ENCODE measurements around the gene RAB7A. TPM values are rescaled to one million over a fixed set of nuclear protein-coding genes. Genes with fewer than 3 reads are reported as not detected.
A peak's percentile ranks its signal among the peaks of the same experiment; 100 is the strongest.

RAB7A gene
- total RNA-seq, 1 donor from 2014 or later = 216 TPM

DNA sequence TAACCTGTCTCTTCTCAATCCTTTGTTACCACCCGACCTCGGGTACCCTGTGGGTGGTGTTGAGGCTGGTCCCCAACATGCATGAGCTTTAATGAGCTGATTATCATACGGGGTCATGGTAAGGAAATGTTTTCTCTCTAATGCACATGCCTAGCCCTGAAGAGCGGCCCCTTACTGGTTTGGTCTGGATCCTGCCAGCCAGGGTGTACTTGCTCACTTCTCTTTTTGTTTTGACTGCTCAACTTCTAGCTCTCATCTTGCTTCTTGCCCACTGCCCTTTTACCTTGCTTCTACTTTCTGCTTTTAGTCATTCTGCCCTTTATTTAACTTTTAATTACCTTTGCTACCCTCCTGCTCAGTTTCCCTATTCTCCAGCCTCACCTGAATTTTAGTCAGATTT, 109.1 kb downstream of the RAB7A start:
- H3K4me3 Mint-ChIP-seq (ENCODE audit: unreplicated experiment) = no peak overlapping the region

DNA sequence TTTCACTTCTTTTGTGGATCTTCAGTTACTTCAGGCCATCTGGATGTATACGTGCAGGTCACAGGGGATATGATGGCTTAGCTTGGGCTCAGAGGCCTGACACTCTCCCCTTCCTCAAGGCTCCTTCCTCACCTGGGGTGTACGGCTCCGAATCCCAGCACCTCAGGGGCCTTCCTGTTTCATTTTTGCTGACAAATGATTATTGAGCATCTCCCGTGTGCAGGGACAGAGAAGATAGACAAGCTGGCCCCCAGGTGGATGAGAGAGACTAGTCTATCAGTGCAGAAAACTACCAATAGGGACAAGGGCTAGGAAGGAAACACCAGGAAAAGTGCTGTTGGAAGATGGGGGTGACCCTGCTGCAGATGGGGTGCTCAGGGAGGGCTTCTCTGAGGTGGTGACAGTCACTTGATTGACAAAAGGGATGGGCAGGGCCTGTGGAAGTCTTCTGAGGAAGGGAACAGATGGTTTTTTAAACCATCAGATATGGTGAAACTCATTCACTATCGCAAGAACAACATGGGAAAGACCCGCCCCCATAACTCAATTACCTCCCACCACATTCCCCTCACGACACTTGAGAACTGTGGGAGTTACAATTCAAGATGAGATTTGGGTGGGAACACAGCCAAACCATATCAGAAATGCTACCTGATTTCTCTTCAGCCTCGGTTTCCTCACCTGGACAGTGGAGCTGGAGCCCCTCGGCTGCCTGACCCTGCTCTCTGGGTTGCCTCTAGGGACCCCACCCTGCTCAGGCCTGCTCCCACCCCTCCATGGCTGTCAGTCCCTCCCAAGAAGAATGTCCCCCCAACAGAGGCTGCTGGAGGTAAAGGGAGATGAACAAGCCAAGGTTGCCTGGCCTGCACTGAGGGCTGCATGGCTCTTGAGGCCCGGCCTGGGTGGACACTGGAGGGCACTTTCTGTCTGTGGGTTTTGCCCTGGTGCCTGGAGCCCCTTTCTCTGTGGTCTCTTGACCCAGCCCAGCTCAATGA, 116.2 kb downstream of the RAB7A start:
- Mint-ChIP-seq H3K27ac (ENCODE audit: unreplicated experiment) (no peak overlapping the region), H3K9me3 (ENCODE audit: low read depth) (no peaks in the 10 kb centered on the region), H3K4me1 (ENCODE audit: low read depth) (peaks cover 13% of the 10 kb centered on the region), H3K27me3 (ENCODE audit: low read depth) (no peaks in the 10 kb centered on the region), H3K4me3 (ENCODE audit: unreplicated experiment) (no peak overlapping the region), H3K36me3 (ENCODE audit: low read depth) (no peaks in the 10 kb centered on the region)
- no peak for DNase-seq (ENCODE audit: low spot score)
- TF ChIP-seq, protein P1, sequence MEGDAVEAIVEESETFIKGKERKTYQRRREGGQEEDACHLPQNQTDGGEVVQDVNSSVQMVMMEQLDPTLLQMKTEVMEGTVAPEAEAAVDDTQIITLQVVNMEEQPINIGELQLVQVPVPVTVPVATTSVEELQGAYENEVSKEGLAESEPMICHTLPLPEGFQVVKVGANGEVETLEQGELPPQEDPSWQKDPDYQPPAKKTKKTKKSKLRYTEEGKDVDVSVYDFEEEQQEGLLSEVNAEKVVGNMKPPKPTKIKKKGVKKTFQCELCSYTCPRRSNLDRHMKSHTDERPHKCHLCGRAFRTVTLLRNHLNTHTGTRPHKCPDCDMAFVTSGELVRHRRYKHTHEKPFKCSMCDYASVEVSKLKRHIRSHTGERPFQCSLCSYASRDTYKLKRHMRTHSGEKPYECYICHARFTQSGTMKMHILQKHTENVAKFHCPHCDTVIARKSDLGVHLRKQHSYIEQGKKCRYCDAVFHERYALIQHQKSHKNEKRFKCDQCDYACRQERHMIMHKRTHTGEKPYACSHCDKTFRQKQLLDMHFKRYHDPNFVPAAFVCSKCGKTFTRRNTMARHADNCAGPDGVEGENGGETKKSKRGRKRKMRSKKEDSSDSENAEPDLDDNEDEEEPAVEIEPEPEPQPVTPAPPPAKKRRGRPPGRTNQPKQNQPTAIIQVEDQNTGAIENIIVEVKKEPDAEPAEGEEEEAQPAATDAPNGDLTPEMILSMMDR (IDR thresholded peaks at IDR 0.05) = no peak

More for the DNA sequence above, 109.1 kb downstream of the RAB7A start:
- TF ChIP-seq, protein P1 (IDR thresholded peaks at IDR 0.05) = no peak
- Mint-ChIP-seq H3K4me1 (ENCODE audit: low read depth) (no peaks in the 10 kb centered on the region), H3K9me3 (ENCODE audit: low read depth) (no peaks in the 10 kb centered on the region), H3K36me3 (ENCODE audit: low read depth) (no peaks in the 10 kb centered on the region), H3K27ac (ENCODE audit: unreplicated experiment) (no peak overlapping the region), H3K27me3 (ENCODE audit: low read depth) (no peaks in the 10 kb centered on the region)
- DNase-seq (ENCODE audit: low spot score) = no peak

DNA sequence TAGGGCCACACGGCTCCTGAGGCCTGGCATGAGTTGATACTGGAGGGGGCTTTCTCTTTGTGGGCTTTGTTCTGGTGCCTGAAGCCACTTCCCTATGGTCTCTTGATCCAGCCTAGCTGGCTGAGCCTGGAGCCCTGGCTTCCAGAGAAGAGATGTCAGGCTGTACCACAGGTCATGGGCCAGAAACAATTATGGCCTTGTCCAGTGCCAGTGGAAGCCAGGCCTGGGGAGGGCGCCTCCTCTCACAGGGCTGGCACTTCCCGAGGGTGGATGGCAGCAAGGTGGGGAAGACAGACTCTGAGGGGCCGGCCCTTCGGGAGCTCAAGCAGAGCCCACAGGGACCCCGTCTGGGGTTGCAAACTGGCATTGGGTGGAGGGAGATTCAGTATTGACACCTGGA, 118.5 kb downstream of the RAB7A start:
- Mint-ChIP-seq H3K4me3 (ENCODE audit: unreplicated experiment) (no peak overlapping the region), H3K27ac (ENCODE audit: unreplicated experiment) (no peak overlapping the region), H3K27me3 (ENCODE audit: low read depth) (no peaks in the 10 kb centered on the region), H3K9me3 (ENCODE audit: low read depth) (no peaks in the 10 kb centered on the region), H3K4me1 (ENCODE audit: low read depth) (peaks cover 13% of the 10 kb centered on the region), H3K36me3 (ENCODE audit: low read depth) (no peaks in the 10 kb centered on the region)
- no peak for DNase-seq (ENCODE audit: low spot score)
- TF ChIP-seq, protein P1 (IDR thresholded peaks at IDR 0.05) = no peak

DNA sequence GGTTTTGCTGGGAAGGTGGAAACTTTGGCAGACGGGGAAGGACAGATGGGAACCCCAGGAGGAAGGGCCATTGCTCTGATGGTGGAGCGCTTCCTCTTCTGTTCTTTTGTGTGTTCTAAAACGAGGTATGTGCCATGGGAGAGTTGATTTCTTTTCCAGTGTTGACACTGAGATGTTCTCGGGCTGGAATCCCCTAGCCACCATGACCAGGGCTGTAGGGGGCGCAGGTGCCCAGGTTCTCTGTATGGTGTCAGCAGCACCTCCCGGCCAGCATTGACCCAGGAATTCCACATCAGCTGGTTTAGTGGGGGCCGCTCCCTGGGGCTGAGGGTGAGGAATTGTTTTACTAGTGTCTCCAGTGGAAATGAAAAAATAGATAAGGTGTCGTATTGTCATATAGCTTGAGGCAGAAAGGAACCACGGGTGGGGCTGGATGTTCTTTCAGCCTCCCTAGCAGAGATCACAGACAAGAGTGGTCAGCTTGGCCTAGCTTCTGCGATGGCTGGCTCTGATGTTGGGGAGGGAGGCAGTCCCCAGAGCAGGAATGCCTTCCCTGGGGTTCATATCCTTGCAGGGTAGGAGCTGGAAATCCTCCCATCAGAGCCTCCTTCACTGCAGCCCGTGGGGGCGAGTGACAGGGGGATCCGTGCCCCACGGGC, 119.3 kb downstream of the RAB7A start:
- peak overlapping the region; percentile 15 for H3K27ac Mint-ChIP-seq (ENCODE audit: unreplicated experiment)
- no peak for DNase-seq (ENCODE audit: low spot score)
- TF ChIP-seq, protein P1 (IDR thresholded peaks at IDR 0.05) = no peak
- no peaks in the 10 kb centered on the region for H3K9me3 Mint-ChIP-seq (ENCODE audit: low read depth)
- peak overlapping the region; percentile 72 for H3K4me3 Mint-ChIP-seq (ENCODE audit: unreplicated experiment)
- no peaks in the 10 kb centered on the region for H3K36me3 Mint-ChIP-seq (ENCODE audit: low read depth)
- H3K27me3 Mint-ChIP-seq (ENCODE audit: low read depth) = no peaks in the 10 kb centered on the region
- H3K4me1 Mint-ChIP-seq (ENCODE audit: low read depth) = peaks cover 13% of the 10 kb centered on the region

DNA sequence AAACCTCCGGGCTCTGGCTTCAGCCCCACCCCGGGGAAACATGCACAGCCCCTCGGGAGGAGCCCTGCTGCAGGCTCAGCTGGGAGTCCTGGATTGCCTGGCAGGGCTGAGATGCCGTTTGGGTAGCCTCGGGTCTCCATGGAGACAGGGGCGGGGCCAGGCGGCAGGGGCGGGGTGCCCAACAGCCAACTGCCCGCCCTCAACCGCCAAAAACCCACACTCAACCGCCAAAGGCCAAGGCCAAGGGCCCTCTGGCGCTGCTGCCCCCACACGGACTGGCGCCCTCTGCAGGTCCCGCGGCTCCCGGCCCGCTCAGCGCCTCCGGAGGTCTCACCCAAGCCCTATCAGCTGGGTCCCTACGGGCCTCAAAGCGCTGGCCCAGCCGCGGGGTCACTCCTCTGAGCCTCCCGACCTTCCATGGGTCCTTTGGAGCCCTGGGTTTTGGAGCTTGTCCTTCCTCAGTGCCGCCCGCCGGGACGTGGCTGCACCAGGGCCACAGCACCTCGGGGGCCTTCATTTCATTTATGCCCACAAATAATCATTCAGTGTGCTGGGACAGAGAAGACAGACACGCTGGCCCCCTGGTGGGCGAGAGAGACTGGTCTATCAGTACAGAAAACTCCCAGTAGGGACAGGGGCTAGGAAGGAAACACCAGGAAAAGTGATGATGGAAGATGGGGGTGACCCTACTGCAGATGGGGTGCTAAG, 119.9 kb downstream of the RAB7A start:
- peak overlapping the region; percentile 72 for H3K4me3 Mint-ChIP-seq (ENCODE audit: unreplicated experiment)
- H3K27me3 Mint-ChIP-seq (ENCODE audit: low read depth) = no peaks in the 10 kb centered on the region
- no peak for DNase-seq (ENCODE audit: low spot score)
- H3K36me3 Mint-ChIP-seq (ENCODE audit: low read depth) = no peaks in the 10 kb centered on the region
- H3K4me1 Mint-ChIP-seq (ENCODE audit: low read depth) = peaks cover 13% of the 10 kb centered on the region
- TF ChIP-seq, protein P1 (IDR thresholded peaks at IDR 0.05) = peak; percentile 79
- peak overlapping the region; percentile 80 for H3K27ac Mint-ChIP-seq (ENCODE audit: unreplicated experiment)
- H3K9me3 Mint-ChIP-seq (ENCODE audit: low read depth) = no peaks in the 10 kb centered on the region

Data from chondrocyte (in vitro differentiated cells).